IMR-90 (cell line): ENCODE measurements around the gene OR1L8. TPM values are rescaled to one million over a fixed set of nuclear protein-coding genes. Genes with fewer than 3 reads are reported as not detected.

Experiments
- ATAC-seq: fragments of 200-7000 bp; cut with Tn5 transposase; 2 replicates; pipeline ENCODE4 v1.9.1; 2020; ENCODE audit warnings: low read depth, mild to moderate bottlenecking, moderate library complexity
- BruUV-seq: library from RNA; stranded (reverse); fragments of 400-500 nt; replicated peaks from 2 replicates; lab custom pipeline; 2021; lab: Mats Ljungman, UMichigan
- CTCF ChIA-PET: fragments of 300-600 bp; formaldehyde crosslinking; extraction: SDS; loops from one replicate; lab custom pipeline; 2021; ENCODE audit warnings: antibody characterized with exemption; lab: Yijun Ruan, JAX
- POLR2A ChIA-PET: fragments of 300-600 bp; sonication (Branson Sonifier 250); formaldehyde crosslinking; loops from one replicate; lab custom pipeline; 2022; ENCODE audit warnings: antibody characterized with exemption; ENCODE audit not compliant: unreplicated experiment; lab: Charles Lee
- DNase-seq: peaks from one replicate; pipeline ENCODE4 v3.0.0; 2013
- H2AFZ ChIP-seq: replicated peaks from 2 replicates; pipeline ENCODE3; 2013; ENCODE audit warnings: low read length, mild to moderate bottlenecking; ENCODE audit not compliant: poor library complexity
- H2AK5ac ChIP-seq: 2 replicates; pipeline ENCODE4 v1.6.1; 2013; ENCODE audit warnings: low read depth, low read length, inconsistent platforms
- H2AK9ac ChIP-seq: replicated peaks from 2 replicates; pipeline ENCODE3; 2013; ENCODE audit warnings: mild to moderate bottlenecking, low read depth, low read length, moderate library complexity; ENCODE audit not compliant: poor library complexity
- H2BK120ac ChIP-seq: 2 replicates; pipeline ENCODE4 v1.6.1; 2013; ENCODE audit warnings: low read depth, low read length, inconsistent platforms
- H2BK15ac ChIP-seq: 3 replicates; pipeline ENCODE4 v1.6.1; 2013; ENCODE audit warnings: low read depth, low read length, inconsistent platforms
- H2BK20ac ChIP-seq: 2 replicates; pipeline ENCODE4 v1.6.1; 2013; ENCODE audit warnings: low read depth, mild to moderate bottlenecking, inconsistent platforms, low read length, moderate library complexity
- H2BK5ac ChIP-seq: 2 replicates; pipeline ENCODE4 v1.6.1; 2013; ENCODE audit warnings: mild to moderate bottlenecking, low read depth, low read length, inconsistent platforms; ENCODE audit not compliant: poor library complexity, severe bottlenecking
- H3K14ac ChIP-seq: replicated peaks from 2 replicates; pipeline ENCODE4 v1.6.1; 2013; ENCODE audit warnings: low read depth, low read length, inconsistent platforms
- H3K18ac ChIP-seq: 2 replicates; pipeline ENCODE4 v1.6.1; 2013; ENCODE audit warnings: low read depth, low read length, control low read depth
- H3K23ac ChIP-seq: 2 replicates; pipeline ENCODE4 v1.6.1; 2013; ENCODE audit warnings: low read depth, low read length, inconsistent platforms
- H3K27ac ChIP-seq: 2 replicates; pipeline ENCODE4 v1.5.1; 2013; ENCODE audit warnings: mild to moderate bottlenecking, control low read depth, low read length; ENCODE audit not compliant: insufficient read depth
- H3K27me3 ChIP-seq: 2 replicates; pipeline ENCODE4 v1.6.1; 2013; ENCODE audit warnings: low read length; ENCODE audit not compliant: control insufficient read depth, insufficient read depth
- H3K36me3 ChIP-seq: 2 replicates; pipeline ENCODE4 v1.6.1; 2013; ENCODE audit warnings: low read length, mixed read lengths; ENCODE audit not compliant: control insufficient read depth, insufficient read depth
- H3K4ac ChIP-seq: 2 replicates; pipeline ENCODE4 v1.6.1; 2013; ENCODE audit warnings: low read depth, low read length, inconsistent platforms
- H3K4me1 ChIP-seq: 2 replicates; pipeline ENCODE4 v1.6.1; 2013; ENCODE audit warnings: low read length, mixed read lengths; ENCODE audit not compliant: control insufficient read depth, insufficient read depth
- H3K4me2 ChIP-seq: 2 replicates; pipeline ENCODE4 v1.6.1; 2013; ENCODE audit warnings: low read depth, mild to moderate bottlenecking, control low read depth, low read length, moderate library complexity
- H3K4me3 ChIP-seq: 2 replicates; pipeline ENCODE4 v1.5.1; 2013; ENCODE audit warnings: low read depth, mild to moderate bottlenecking, control low read depth, low read length, moderate library complexity; ENCODE audit not compliant: insufficient read depth
- H3K56ac ChIP-seq: 2 replicates; pipeline ENCODE4 v1.6.1; 2013; ENCODE audit warnings: low read length, inconsistent platforms; ENCODE audit not compliant: insufficient read depth; ENCODE audit errors: extremely low read depth
- H3K79me1 ChIP-seq, 2 experiments: 2 replicates each; pipeline ENCODE4 v1.6.1; 2013; ENCODE audit warnings: low read length in 2 of 2, inconsistent platforms in 1 of 2, low read depth in 1 of 2
- H3K9ac ChIP-seq: 2 replicates; pipeline ENCODE4 v1.6.1; 2013; ENCODE audit warnings: low read depth, low read length, control low read depth
- H3K9me1 ChIP-seq: 2 replicates; pipeline ENCODE4 v1.6.1; 2013; ENCODE audit warnings: low read length, inconsistent platforms; ENCODE audit not compliant: insufficient read depth
- H3K9me3 ChIP-seq: 2 replicates; pipeline ENCODE4 v1.6.1; 2013; ENCODE audit warnings: low read length; ENCODE audit not compliant: control insufficient read depth, insufficient read depth
- H4K20me1 ChIP-seq: 2 replicates; pipeline ENCODE4 v1.6.1; 2013; ENCODE audit warnings: low read length, inconsistent platforms; ENCODE audit not compliant: insufficient read depth
- H4K5ac ChIP-seq: 2 replicates; pipeline ENCODE4 v1.6.1; 2013; ENCODE audit warnings: mild to moderate bottlenecking, low read depth, low read length, control low read depth
- H4K8ac ChIP-seq, 2 experiments: 2 replicates each; pipeline ENCODE4 v1.6.1; 2013; ENCODE audit warnings: low read depth in 2 of 2, low read length in 2 of 2, control low read depth in 1 of 2, inconsistent platforms in 1 of 2
- H4K91ac ChIP-seq: 2 replicates; pipeline ENCODE4 v1.6.1; 2013; ENCODE audit warnings: low read depth, low read length, inconsistent platforms; ENCODE audit not compliant: insufficient read depth
- BHLHE40 ChIP-seq: fragments of 150-350 bp; IDR thresholded peaks from 2 replicates; pipeline ENCODE4 v1.6.1; 2016; ENCODE audit warnings: mild to moderate bottlenecking, low read depth, low read length
- CEBPB ChIP-seq: IDR thresholded peaks from 2 replicates; pipeline ENCODE4 v1.6.1; 2012; ENCODE audit warnings: low read depth, low read length, improper control_type of control experiment
- CHD1 ChIP-seq: IDR thresholded peaks from 2 replicates; pipeline ENCODE4 v1.6.1; 2012; ENCODE audit warnings: low read depth, low read length, improper control_type of control experiment
- ELK1 ChIP-seq: fragments of 150-350 bp; IDR thresholded peaks from 2 replicates; pipeline ENCODE4 v1.6.1; 2016; ENCODE audit warnings: low read depth, mild to moderate bottlenecking, low read length, moderate library complexity, borderline replicate concordance
- FOS ChIP-seq: fragments of 150-350 bp; IDR thresholded peaks from 2 replicates; pipeline ENCODE4 v1.6.1; 2016; ENCODE audit warnings: low read depth, low read length
- MAFK ChIP-seq: IDR thresholded peaks from 2 replicates; pipeline ENCODE4 v1.6.1; 2012; ENCODE audit warnings: low read depth, low read length, improper control_type of control experiment
- MXI1 ChIP-seq: IDR thresholded peaks from 2 replicates; pipeline ENCODE4 v1.6.1; 2012; ENCODE audit warnings: low read depth, mild to moderate bottlenecking, low read length, moderate library complexity, borderline replicate concordance
- RAD21 ChIP-seq: IDR thresholded peaks from 2 replicates; pipeline ENCODE4 v1.6.1; 2012; ENCODE audit warnings: low read length, improper control_type of control experiment
- USF2 ChIP-seq: fragments of 150-350 bp; IDR thresholded peaks from 2 replicates; pipeline ENCODE4 v1.6.1; 2017; ENCODE audit warnings: mild to moderate bottlenecking, antibody characterized with exemption, low read length, low read depth
- WGBS, 2 experiments: methylation state at CpG; one replicate each; pipeline versions ENCODE4 v1.1.5 to v1.1.7; 2013; ENCODE audit warnings: missing lambda C conversion rate in 2 of 2; ENCODE audit not compliant: insufficient read length in 1 of 2; ENCODE audit errors: extremely low coverage in 2 of 2; 5-methylcytosine and 5-hydroxymethylcytosine counted together
- dilution Hi-C: fragments of 300-500 bp; cut with HindIII; formaldehyde crosslinking; loops from one replicate; pipeline ENCODE4 v1.14.3; 2018; ENCODE audit warnings: low sequenced_read_pairs; ENCODE audit not compliant: unreplicated experiment
- in situ Hi-C: fragments of 300-500 bp; cut with MboI; formaldehyde crosslinking; loops from 3 replicates; pipeline ENCODE4 v1.14.3; 2019; ENCODE audit warnings: low sequenced_read_pairs, inconsistent platforms, mixed read lengths
- intact Hi-C: fragments of 100-400 bp; cut with micrococcal nuclease; formaldehyde crosslinking; loops from 2 replicates; pipeline ENCODE4 v1.10.0; 2022
- polyA plus RNA-seq, 3 experiments: library from polyadenylated mRNA; depleted of rRNA; stranded (reverse); fragments of >200 nt; gene quantifications; 2 replicates each; pipeline ENCODE4 v1.2.3, GENCODE V29; 2012; ENCODE audit warnings: low replicate concordance in 1 of 3
- total RNA-seq: library from RNA; depleted of rRNA; stranded (reverse); fragments of >200 nt; gene quantifications from 2 replicates; pipeline ENCODE4 v1.2.3, GENCODE V29; 2012

OR1L8 gene
- total and polyA plus RNA-seq, 2 of the 4 experiments (the other 2 are of a cell fraction), result not detected

GRCh38 chr9:122551371-122551770 lies 31.8 kb downstream of the OR1L8 start:
- H2BK5ac ChIP-seq, result no peak overlapping the region
- no peak for ATAC-seq
- no peak overlapping the region for H3K27ac ChIP-seq
- peaks cover 10% of the 10 kb centered on the region for H3K27me3 ChIP-seq
- H3K4me2 ChIP-seq, result no peak overlapping the region
- BruUV-seq, result no TSS peak
- H3K14ac ChIP-seq, result no peak overlapping the region
- no peak overlapping the region for H4K91ac ChIP-seq
- no peaks in the 10 kb centered on the region for H3K36me3 ChIP-seq
- no peak overlapping the region for H3K18ac ChIP-seq
- WGBS, 2 experiments, result no CpG with 5 or more reads among the region's 5 CpGs
- no peak overlapping the region for H3K9ac ChIP-seq
- H4K8ac ChIP-seq, result no peak overlapping the region
- no peaks in the 10 kb centered on the region for H3K9me1 ChIP-seq
- ChIA-PET POLR2A (no interaction called here), CTCF (interaction anchor here (0.6 kb wide), 1 partner anchor 301 kb away, joined by 3 read pairs; no protein-coding TSS in a partner anchor)
- H3K56ac ChIP-seq, result no peak overlapping the region
- no peaks in the 10 kb centered on the region for H3K4me1 ChIP-seq
- H3K4me3 ChIP-seq, result no peak overlapping the region
- H2BK20ac ChIP-seq, result no peak overlapping the region
- no peak overlapping the region for H2AK5ac ChIP-seq
- no peak for DNase-seq
- no peak for TF ChIP-seq USF2
- TF ChIP-seq BHLHE40, result no peak
- TF ChIP-seq MXI1, result no peak
- TF ChIP-seq RAD21, result no peak
- no peak for TF ChIP-seq CHD1
- TF ChIP-seq MAFK, result no peak
- no peak for TF ChIP-seq FOS
- no peak for TF ChIP-seq CEBPB
- TF ChIP-seq ELK1, result no peak
- H3K9me3 ChIP-seq, result no peaks in the 10 kb centered on the region
- H3K4ac ChIP-seq, result no peak overlapping the region
- no peaks in the 10 kb centered on the region for H4K20me1 ChIP-seq
- H2AFZ ChIP-seq, result no peak overlapping the region
- no peak overlapping the region for H2BK15ac ChIP-seq
- in situ Hi-C loops (no loop called here), dilution Hi-C loops (no loop called here), intact Hi-C loops (no loop called here)
- no peak overlapping the region for H2BK120ac ChIP-seq
- H3K79me1 ChIP-seq, result no peaks in the 10 kb centered on the region
- H3K23ac ChIP-seq, result no peak overlapping the region
- no peak overlapping the region for H2AK9ac ChIP-seq
- no peak overlapping the region for H4K5ac ChIP-seq
